Brain microvascular endothelial cell (primary cell): ENCODE results near the gene ETS2.

Experiments used
- DNase-seq: peaks from one replicate; pipeline ENCODE4 v3.0.0-alpha.2; 2020
- H3K27ac ChIP-seq: fragments of 250-450 bp; sonication (Bioruptor Pico); 2 replicates; pipeline ENCODE4 v1.5.1; 2020; ENCODE audit warnings: mild to moderate bottlenecking, moderate library complexity
- H3K27me3 ChIP-seq: fragments of 250-450 bp; sonication (Bioruptor Pico); replicated peaks from 2 replicates; pipeline ENCODE4 v1.5.1; 2020; ENCODE audit warnings: mild to moderate bottlenecking
- H3K36me3 ChIP-seq: fragments of 250-450 bp; sonication (Bioruptor Pico); replicated peaks from 2 replicates; pipeline ENCODE4 v1.5.1; 2020; ENCODE audit warnings: mild to moderate bottlenecking
- H3K4me3 ChIP-seq: 2 replicates; pipeline ENCODE4 v1.5.1; 2011; ENCODE audit warnings: low read depth, mild to moderate bottlenecking, control low read depth, low read length, moderate library complexity
- CTCF ChIP-seq: IDR thresholded peaks from 2 replicates; pipeline ENCODE4 v1.5.1; 2011; ENCODE audit warnings: low read depth, mild to moderate bottlenecking, moderate library complexity, low read length, control low read depth, inconsistent platforms; ENCODE audit errors: missing control alignments
- in situ Hi-C: cut with HindIII; loops from 2 replicates; pipeline ENCODE4 v1.10.0; 2017; ENCODE audit warnings: low sequenced_read_pairs, low pct_ligation_motif_present

Gene ETS2

GRCh38 chr21:38861989-38862683 is 56.4 kb downstream of the ETS2 start:
- H3K27ac ChIP-seq: no peak overlapping the region
- H3K27me3 ChIP-seq: no peaks in the 10 kb centered on the region
- TF ChIP-seq CTCF: no peak
- H3K36me3 ChIP-seq: no peaks in the 10 kb centered on the region
- DNase-seq: no peak
- H3K4me3 ChIP-seq: no peak overlapping the region
- in situ Hi-C loops: no loop called here

GRCh38 chr21:38863291-38863690 is 57.6 kb downstream of the ETS2 start:
- H3K27ac ChIP-seq: no peak overlapping the region
- in situ Hi-C loops: no loop called here
- no peaks in the 10 kb centered on the region for H3K36me3 ChIP-seq
- DNase-seq: no peak
- H3K27me3 ChIP-seq: no peaks in the 10 kb centered on the region
- no peak overlapping the region for H3K4me3 ChIP-seq
- no peak for TF ChIP-seq CTCF

GRCh38 chr21:38863843-38864363 is 58.2 kb downstream of the ETS2 start:
- Histone ChIP-seq H3K27ac (no peak overlapping the region), H3K4me3 (no peak overlapping the region), H3K27me3 (no peaks in the 10 kb centered on the region), H3K36me3 (no peaks in the 10 kb centered on the region)
- in situ Hi-C loops: no loop called here
- no peak for DNase-seq
- no peak for TF ChIP-seq CTCF

- Histone ChIP-seq H3K27ac (no peak overlapping the region), H3K4me3 (no peak overlapping the region), H3K27me3 (no peaks in the 10 kb centered on the region), H3K36me3 (no peaks in the 10 kb centered on the region)
- DNase-seq: no peak
- TF ChIP-seq CTCF: no peak
- in situ Hi-C loops: no loop called here
Observed at GRCh38 chr21:38864964-38865363, 59.2 kb downstream of the ETS2 start.

GRCh38 chr21:38869196-38869595 is 63.5 kb downstream of the ETS2 start:
- no peak for DNase-seq
- in situ Hi-C loops: no loop called here
- Histone ChIP-seq H3K36me3 (no peaks in the 10 kb centered on the region), H3K27ac (no peak overlapping the region), H3K4me3 (no peak overlapping the region), H3K27me3 (no peaks in the 10 kb centered on the region)
- TF ChIP-seq CTCF: no peak

GRCh38 chr21:38869946-38870345 is 64.2 kb downstream of the ETS2 start:
- in situ Hi-C loops: no loop called here
- no peaks in the 10 kb centered on the region for H3K36me3 ChIP-seq
- TF ChIP-seq CTCF: no peak
- H3K27ac ChIP-seq: no peak overlapping the region
- no peak overlapping the region for H3K4me3 ChIP-seq
- no peaks in the 10 kb centered on the region for H3K27me3 ChIP-seq
- peak; percentile 33 for DNase-seq
